GDM1 (cell line): ENCODE data around the gene TROAP.
"Not testable (repeated sequence)": the region's sequence is repeated elsewhere in the genome, so short reads cannot be mapped to it uniquely, and the experiment has no call there.

ENCODE experiments used
- DNase-seq: peaks from one replicate; lab custom pipeline; 2025; lab: John Stamatoyannopoulos, UW

The TROAP gene, protein sequence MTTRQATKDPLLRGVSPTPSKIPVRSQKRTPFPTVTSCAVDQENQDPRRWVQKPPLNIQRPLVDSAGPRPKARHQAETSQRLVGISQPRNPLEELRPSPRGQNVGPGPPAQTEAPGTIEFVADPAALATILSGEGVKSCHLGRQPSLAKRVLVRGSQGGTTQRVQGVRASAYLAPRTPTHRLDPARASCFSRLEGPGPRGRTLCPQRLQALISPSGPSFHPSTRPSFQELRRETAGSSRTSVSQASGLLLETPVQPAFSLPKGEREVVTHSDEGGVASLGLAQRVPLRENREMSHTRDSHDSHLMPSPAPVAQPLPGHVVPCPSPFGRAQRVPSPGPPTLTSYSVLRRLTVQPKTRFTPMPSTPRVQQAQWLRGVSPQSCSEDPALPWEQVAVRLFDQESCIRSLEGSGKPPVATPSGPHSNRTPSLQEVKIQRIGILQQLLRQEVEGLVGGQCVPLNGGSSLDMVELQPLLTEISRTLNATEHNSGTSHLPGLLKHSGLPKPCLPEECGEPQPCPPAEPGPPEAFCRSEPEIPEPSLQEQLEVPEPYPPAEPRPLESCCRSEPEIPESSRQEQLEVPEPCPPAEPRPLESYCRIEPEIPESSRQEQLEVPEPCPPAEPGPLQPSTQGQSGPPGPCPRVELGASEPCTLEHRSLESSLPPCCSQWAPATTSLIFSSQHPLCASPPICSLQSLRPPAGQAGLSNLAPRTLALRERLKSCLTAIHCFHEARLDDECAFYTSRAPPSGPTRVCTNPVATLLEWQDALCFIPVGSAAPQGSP

DNA sequence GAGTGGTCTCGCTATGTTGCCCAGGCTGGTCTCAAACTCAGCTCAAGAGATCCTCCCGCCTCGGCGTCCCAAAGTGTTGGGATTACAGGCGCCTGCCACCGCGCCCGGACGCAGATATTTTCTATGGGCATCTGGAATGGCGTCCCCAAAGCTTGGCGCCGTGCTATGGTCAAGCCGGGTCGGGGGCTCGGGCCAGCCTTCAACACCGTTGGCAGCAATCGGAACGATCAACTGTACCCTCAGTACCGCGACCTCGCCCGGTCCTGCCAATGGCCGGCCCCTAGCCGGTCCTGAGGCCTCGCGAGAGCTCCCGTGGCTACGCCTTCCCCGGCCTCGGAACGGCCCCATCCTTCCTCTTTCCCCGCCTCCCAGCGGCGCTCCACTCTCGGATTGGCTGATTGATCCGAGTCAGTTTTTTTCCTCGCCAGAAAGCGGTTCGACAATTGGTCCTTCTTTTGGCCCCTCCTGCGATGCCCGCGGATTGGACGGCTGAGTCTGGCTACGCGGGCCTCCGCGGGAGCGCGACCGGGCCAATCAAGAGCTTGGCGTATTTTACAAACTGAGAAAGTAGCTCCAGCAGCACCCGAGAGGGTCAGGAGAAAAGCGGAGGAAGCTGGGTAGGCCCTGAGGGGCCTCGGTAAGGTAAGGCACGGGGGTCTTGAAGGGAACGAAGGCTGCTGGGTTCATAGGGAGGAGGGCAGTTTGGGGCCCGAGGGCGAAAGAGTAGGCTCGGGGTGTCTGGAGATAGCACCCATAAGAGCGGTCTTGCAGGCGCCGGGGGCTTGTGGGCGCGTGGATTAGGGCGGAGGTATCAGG, at the start of gene TROAP:
TROAP (plus strand) TSS at position 548 of the 816 bp plus-strand sequence. CDS start 354 bp downstream, outside the sequence.
- peak; percentile 97 for DNase-seq

DNA sequence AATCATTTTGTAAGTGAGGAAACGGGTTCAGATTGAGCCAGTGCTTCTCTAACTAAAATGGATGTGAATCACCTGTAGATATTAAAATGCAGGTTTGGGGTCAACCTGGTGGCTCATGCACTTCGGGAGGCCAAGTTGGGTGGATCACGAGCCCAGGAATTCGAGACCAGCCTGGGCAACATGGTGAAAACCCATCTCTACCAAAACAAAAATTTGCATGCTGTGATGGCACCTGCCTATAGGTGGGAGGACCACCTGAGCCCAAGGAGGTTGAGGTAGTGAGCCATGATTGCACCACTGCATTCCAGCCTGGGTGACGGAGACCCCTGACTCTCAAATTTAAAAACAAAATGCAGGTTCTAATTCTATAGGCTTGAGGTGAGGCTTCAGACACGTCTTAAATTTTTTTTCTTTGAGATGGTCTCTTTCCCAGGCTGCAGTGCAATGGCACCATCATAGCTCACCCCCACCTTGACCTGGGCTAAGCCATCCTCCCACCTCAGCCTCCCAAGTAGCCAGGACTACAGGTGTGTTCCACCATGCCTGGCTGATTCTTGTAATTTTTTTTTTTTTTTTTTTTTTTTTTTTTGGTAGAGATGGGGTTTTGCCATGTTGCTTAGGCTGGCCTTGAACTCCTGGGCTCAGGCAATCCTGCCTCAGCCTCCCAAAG, 49.2 kb upstream of the TROAP start:
- no peak for DNase-seq

DNA sequence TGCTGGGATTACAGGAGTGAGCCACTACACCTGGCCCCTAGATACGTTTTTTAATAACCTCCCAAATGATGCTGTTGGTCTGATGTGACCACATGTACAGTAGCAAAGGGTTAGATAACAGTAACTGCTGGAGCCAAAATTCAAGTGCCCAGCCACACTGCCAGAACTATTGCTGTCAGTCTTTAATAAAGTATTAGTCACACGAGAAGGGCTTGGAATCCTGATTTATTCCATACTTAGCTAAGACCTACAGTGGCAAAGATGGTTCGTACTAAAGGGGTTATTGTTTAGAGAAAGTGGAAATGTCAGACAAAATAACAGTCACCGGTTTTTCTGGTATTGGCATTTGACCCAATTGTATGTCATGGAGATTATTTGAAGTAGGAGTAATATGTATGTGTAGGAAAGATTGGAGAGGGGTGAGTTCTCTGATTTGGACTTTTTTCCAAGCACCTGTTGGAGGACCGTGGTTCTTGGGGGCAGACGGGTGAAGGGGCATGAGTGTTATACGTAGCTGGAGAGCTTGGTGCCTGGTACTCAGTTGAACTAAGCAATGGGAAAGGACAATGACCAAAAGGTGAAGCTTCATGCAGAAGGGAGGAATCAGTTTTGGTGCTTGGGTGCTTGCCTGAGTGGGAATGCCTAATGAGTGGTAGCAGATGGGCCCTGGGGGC, 48.5 kb upstream of the TROAP start:
- DNase-seq, result no peak

DNA sequence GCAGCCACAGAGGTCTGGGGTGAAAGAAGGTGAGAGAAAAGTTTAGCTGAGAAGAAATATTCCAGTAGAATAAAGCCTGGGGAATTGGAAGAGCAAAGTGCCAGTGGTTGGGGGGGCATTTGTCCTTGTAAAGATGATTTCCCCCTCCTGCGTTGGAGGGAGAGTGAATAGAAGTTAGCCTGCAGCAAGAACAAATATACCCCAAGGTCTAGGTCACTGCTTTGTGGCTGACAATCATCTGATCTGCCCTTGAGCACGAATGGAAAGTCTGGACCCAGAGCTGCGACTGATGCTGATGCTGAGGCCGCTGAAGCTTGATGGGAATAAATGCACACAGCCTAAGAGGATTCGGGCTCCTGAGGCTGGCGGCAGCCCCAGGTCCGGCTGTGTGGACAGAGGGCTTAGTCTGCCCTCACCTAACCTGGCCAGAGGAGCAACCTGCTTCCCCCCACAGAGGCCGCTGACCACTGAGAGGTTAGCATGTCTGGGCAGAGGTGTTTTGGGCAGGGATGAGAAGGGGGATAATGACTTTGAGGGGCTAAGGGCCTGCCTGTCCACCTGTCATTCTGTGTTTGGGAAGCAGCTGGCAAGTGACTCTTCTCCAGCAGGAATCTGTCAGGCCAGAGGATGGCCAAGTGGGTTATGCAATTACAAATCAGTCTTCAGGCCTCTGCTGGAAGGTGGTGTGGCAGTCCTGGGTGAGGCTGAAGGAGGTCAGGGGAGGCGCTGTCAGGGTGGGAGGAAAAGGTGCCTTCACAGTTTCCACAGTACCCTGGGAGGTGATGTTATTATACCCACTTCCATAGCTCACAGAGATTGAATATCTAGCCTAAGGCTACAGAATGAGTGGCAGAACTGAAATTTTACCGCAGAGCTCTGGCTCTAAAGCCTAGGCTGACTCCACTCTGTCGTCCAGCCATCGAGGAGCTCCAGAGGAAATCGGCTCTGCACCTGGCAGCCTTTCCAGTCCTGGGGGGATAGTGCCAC, 46.5 kb upstream of the TROAP start:
- DNase-seq, result no peak

DNA sequence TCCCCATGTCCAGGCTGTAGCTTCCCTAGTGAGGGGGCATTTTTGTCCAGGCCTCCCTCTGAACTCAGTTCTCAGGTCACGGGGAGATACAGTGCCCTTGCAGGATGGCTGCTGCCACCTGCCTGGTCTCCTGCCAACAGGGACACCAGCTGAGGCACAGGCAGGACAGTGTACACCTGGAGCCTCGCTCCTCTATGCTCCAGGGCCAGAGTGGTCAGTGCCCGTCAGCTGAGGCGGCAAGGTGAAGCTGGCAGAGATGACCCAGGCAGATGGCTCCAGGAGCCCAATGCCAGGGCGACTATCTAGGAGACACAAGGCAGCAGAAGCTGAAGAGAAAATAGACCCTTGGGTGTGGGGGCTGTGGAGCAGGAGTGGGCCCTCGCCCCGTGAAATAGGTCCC, 45.6 kb upstream of the TROAP start:
- no peak for DNase-seq

DNA sequence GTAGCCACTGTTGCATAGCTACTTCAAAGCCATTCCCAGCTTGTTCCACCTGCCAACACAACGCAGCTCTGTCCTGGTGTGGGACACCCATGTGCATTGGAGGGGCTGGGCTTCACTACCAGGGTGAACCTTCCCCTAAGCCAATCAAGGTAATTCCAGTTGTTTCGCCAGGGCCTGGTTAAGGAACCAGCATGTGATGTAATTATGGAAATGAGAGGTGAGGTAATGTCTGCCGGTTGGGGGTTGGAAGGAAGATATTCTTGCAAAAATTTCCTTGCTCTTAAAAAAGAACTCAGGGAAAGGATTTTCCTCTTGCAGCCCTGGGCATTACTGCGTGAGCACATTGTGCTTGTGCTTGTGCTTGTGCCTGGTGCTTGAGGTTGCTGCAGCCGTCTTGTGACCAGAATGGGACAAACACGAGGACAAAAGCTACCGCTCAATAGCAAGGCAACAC, 43.3 kb upstream of the TROAP start:
- no peak for DNase-seq

DNA sequence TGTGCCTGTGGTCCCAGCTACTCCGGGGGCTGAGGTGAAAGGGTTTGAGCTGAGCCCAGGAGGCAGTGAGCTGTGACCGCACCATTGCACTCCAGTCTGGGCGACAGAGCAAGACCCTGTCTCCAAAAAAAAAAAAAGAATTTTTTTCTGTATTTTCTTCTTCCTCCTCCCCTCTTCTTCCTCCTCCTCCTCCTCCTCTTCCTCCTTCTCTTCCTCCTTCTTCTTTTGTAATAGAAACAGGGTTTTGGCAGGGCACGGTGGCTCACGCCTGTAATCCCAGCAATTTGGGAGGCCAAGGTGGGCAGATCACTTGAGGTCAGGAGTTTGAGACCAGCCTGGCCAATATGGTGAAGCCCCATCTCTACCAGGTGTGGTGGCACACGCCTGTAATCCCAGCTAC, 42.5 kb upstream of the TROAP start:
- DNase-seq, result not testable (repeated sequence)

DNA sequence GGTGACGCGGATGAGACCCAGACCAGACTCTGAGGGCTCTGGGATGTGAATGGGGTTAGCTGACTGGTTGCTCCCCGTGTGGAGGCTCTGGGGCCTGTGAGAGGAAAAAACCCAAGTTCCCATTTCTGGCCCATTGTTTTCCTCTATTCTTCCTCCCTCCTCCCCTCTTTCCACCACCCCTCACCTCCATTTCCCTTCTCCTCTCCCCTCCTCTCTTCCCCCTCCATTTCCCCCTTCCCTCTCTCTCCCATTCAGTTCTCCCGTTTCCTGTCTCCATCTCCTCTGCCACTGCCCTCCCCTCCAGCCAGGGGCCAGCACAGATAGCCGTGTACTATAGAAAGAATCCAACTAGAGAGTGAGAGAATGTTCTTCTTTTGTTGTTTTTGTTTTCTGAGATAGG, 40.8 kb upstream of the TROAP start:
- no peak for DNase-seq

DNA sequence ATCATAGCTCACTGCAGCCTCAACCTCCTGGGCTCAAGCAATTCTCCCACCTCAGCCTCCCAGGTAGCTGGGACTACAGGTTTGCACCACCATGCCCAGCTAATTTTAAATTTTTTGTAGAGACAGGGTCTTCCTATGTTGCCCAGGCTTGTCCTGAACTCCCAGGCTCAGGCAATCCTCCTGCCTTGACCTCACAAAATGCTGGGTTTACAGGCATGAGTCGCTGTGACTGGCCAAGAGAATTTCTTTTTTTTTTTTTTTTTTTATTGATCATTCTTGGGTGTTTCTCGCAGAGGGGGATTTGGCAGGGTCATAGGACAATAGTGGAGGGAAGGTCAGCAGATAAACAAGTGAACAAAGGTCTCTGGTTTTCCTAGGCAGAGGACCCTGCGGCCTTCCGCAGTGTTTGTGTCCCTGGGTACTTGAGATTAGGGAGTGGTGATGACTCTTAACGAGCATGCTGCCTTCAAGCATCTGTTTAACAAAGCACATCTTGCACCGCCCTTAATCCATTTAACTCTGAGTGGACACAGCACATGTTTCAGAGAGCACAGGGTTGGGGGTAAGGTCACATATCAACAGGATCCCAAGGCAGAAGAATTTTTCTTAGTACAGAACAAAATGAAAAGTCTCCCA, 40.2 kb upstream of the TROAP start:
- not testable (repeated sequence) for DNase-seq

DNA sequence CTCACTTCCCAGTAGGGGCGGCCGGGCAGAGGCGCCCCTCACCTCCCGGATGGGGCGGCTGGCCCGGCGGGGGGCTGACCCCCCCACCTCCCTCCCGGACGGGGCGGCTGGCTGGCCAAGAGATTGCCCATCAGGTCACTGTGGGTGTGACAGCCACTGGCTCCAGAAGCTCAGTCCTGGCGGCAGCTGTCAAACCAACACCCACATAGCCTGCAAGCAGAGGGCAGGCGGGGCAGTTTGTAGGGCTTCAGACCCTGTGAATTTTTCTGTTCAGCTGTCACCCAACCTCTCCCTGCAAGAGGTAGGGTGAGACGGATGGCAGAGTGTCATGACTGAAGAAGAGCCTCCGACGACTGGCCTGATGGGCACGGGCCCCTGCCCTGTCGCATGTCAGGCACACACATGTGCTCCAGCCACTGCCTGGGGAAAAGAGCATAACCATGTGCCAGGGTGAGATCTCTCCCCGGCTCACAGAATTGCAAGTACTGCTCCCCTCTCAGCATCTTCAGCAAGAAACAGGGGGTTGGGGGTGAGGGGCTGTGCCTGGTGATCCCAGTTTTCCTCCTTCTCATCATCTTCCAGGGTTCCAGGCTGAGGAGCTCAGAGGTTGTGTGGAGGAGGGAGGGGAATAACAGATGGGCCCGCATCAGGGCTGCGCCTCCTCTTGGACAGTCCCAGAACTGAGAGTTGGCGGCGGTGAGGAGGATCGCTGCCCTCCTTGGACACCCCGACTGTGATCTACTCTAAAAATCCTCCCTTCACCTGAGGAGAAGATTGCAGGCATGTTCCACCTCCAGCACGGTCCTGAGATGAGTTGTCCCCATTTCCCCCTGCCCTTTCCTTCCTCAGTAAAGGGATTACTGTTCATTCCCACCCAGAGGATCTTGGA, 39.3 kb upstream of the TROAP start:
- no peak for DNase-seq

DNA sequence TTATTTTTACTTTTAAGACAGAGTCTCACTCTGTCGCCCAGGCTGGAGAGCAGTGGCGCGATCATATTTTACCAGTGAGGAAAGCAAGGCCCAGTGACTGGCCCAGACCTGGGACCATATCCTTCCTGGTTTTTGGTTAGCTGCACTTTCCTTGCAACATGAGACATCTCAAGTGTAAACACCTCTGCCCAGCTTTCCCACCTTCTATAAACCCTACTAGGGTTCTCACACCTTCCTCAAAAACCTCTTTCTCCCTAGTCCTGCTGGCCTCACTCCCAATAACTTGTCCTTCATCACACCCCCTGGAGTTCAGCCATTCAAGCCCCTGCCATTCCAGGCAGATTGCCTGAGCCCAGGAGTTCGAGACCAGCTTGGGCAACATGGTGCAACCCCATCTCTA, 38.4 kb upstream of the TROAP start:
- no peak for DNase-seq

DNA sequence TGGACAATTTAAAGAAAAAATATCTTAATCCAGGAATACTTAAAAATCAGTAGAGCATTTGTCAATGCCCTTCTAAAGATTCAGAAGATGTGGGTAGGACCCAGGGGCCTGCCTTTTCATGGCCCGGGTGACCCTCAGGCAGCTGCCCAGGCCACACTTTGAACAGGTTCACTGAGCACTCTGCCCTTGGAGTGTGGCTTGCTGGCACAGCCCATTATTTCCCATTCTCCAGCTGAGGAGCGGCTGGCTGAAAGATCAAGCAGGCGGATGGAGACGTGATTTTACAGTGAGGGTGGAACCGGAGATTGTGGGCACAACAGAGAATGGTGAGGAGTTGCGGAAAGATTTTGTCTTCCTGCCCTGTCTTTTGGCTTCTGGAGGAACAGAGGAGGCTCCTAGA, 35.2 kb upstream of the TROAP start:
- no peak for DNase-seq

DNA sequence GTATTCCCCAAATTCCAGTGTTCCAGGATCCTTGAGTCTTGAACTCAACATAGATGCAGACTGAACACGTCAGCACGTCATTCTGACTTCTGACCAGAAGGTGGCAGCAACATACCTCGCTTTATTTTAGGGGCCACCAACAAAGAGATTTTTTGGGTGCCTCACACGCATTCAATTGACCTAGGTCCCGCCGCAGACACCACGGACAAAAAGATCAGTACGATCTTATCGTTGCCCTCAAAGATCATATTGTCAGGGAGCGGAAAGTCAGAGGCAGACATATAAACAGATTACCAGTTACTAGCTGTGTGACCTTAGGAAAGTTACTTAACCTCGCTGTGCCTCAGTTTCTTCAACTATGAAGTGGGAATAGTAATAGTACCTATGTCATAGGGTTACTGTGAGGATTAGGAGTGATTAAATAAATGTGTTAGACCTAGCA, 34.6 kb upstream of the TROAP start:
- DNase-seq, result peak; percentile 34

DNA sequence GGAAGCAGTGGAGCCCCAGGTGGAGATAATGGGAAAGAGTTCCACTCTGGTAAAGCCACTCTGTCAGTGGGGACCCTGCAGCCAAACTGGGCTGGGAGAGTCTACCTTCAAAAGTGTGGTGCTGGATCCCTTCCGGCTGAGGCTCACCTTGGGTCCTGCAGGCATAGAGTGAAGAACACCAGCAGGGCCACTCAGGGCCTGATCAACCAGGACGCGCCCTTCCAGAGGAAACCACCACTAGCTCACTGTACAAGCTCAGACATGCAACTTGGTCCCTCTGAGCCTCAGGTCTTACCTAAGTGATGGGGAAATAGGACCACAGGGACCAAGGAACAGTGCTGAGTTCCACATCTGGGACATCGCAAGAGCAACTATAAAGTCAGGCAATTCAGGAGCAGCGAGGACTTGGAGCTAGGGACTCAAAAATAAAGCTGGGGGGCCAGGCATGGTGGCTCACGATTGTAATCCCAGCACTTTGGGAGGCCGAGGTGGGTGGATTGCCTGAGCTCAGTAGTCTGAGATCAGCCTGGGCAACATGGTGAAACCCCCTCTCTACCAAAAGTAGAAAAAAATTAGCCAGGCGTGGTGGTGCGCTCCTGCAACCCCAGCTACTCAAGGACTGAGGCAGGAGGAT, 34.0 kb upstream of the TROAP start:
- DNase-seq, result no peak

DNA sequence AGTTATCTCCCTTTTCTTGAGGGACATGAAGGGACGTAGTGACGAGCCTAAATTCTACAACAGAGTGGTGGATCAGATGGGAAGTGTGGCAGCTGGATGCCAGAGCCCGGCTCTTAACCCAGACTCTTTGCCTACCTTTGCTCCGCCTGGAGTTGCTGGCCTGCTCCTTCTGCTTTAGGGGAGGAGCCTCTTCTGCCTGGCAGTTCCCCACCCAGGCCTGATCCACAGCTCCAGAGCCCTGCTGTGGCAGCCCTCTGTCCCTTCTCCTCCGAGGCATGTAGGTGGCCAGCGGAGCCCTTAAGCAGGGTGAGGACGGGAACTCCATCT, 30.4 kb upstream of the TROAP start:
- no peak for DNase-seq

DNA sequence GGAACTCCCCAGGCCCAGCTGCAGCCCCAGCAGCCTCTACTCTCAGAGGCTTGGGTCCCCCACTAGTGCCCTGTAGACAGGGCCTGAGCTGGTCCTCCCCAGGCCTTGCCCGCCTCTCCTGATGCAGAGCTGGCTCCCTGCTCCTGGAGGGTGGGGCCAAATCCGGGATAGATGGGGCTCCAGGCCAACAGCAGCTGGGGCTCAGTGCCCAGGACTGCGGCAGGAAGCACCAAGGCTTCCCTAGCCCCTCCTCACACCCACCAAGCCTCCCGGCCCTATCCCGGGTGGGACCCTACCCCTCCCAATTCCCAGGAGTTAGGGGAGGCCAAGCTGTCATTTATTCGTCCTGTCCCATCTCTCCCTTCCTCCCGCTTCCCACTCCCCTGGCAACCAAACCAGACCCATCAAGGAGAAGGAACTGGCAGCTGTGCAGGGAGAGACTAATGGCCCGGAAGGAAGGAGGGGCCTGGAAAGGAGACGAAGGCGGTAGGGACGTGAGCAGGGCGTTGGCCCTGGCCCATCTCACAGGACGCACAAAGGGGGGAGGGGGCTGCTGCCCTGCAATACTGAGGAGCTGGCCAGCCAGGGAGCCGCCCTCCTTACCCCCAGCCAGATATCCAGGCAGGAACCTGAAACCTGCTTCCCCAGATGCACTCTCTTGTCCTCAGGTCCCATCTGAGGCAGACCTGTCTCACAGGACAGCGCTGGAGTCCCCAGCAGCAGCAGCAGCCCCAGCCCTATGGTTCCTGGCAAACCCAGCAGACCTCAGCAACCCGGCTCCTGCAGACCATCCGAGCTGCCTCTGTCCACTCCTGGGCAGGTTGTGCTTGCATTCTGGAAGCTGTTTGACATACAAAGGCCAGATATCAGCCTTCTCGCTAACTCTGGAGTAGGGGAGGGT, 29.7 kb upstream of the TROAP start:
- no peak for DNase-seq
